Activated T-cell treated with anti-CD3 and anti-CD28 coated beads for 48 hours (primary cell): ENCODE results near the gene SRD5A1.
A peak's percentile ranks its signal among the peaks of the same experiment; 100 is the strongest.

ENCODE experiments used
- DNase-seq: peaks from one replicate; pipeline ENCODE4 v3.0.0-alpha.2; 2020; ENCODE audit warnings: low read depth

SRD5A1 gene

GRCh38 chr5:6632888-6633468 is at the start of gene SRD5A1, which contains the start of gene NSUN2:
TSS of gene SRD5A1 (plus strand) at chr5:6633440. CDS start at chr5:6633577, 137 bp downstream.
TSS of gene NSUN2 (minus strand) at chr5:6633044. CDS start at chr5:6632979, 65 bp downstream.
- peak; percentile 88 for DNase-seq

- DNase-seq: no peak
Measured at GRCh38 chr5:6584101-6584645, 49.1 kb upstream of the SRD5A1 start.

- DNase-seq: no peak
Measured at GRCh38 chr5:6584727-6585126, 48.5 kb upstream of the SRD5A1 start.

DNA sequence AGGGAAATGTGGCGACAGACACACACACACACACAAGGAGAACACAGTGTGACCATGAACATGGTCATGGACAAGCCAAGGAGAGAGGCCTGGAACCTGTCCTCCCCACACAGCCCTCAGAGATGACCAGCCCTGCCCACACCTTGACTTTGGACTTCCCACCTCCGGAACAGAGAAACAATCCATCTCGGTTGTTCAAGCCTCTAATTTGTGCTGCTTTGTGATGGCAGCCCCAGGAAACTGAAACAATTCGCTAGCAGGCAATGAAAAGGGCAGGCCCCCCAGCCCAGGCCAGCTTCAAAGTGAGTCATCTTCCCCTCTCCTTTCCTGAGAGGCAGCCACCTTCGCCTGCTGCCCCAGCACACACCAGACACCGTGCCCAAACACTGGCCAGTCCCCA is 48.1 kb upstream of the SRD5A1 start:
- DNase-seq: no peak

GRCh38 chr5:6585939-6586646 is 47.1 kb upstream of the SRD5A1 start:
- no peak for DNase-seq

DNA sequence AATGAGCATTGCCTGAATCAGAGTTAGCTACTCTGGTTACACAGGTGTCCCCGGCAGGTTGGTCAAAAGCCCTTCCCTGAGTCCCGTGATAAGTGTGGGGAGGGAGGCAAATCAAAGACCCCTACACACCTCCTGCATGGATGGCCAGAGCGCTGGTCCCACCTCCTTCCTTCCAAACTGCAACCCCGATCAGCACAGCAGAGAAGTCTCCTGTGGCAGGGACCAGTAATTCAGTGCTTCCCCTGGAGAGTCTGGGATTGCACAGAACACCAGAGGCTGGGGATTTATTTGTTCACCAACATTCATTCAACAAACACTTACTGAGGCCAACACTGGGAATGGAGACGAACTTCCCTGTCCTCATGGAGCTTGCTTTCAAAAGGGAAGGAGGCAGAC is 46.6 kb upstream of the SRD5A1 start:
- no peak for DNase-seq

DNA sequence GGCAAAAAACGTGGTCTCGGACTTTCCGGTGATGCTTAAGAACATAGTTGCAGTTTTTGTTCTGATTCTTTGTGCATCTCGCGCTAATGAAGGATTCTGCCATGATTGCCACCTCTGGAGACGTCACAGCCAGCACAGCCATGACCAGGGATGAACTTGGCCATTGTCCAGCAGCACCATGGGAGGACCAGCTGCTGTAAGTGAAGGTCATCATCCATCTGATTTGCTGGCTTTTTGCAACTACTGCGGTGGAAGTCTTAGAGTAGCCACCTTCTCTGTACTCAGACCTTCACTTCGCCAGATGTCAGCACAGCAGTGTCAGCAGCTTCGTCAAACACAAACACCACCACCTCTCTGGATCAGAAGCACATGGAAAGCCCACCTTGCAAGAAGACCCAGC is 46.1 kb upstream of the SRD5A1 start:
- DNase-seq: no peak

GRCh38 chr5:6590581-6590980 is 42.7 kb upstream of the SRD5A1 start:
- no peak for DNase-seq

DNA sequence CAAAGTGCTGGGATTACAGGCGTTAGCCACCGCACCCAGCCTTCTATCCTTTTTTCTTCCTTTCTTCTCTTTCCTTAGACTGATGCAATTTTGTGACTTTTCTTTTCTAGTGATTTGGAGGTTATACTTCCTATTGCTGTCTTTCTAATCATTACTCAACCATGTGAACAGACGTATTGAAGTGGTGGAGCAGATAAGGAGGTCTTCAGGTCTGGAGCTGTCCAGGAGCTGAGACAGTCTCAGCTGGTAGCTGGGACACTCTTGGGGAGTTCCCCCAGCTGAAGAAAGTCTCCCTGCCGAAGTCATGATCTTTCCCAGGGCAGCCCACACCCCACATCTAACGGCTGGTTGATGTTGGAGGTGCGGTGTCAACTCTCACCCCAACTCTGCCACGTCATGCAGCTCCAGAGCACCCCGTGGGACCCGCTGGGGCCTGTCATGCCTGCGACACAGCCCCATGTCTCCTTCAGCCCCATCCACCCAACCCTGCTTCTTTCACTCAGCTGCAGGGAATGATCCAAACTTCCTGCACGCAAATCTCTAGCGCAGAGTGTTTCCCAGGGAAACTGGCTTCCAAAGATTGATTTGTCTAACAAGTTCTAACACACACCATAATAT is 41.5 kb upstream of the SRD5A1 start:
- no peak for DNase-seq

DNA sequence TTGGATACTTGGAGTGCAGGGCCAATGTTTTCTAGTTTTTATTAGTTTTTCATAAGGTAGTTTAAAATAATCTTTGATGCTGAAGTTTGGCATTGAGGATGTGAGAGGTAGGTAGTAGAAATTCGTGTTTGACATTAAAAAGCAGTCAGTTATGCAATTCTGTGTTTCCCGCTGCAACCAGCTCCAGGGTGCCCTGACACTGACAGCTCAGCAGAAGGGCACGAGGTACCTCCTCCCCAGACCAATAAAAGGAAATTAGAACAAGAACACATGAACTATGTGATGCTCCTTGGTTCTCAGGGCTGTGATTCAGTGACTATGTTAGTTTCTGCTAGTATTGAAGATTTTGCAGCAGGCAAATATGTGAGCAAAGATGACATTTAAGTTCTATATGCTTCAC is 40.6 kb upstream of the SRD5A1 start:
- no peak for DNase-seq

DNA sequence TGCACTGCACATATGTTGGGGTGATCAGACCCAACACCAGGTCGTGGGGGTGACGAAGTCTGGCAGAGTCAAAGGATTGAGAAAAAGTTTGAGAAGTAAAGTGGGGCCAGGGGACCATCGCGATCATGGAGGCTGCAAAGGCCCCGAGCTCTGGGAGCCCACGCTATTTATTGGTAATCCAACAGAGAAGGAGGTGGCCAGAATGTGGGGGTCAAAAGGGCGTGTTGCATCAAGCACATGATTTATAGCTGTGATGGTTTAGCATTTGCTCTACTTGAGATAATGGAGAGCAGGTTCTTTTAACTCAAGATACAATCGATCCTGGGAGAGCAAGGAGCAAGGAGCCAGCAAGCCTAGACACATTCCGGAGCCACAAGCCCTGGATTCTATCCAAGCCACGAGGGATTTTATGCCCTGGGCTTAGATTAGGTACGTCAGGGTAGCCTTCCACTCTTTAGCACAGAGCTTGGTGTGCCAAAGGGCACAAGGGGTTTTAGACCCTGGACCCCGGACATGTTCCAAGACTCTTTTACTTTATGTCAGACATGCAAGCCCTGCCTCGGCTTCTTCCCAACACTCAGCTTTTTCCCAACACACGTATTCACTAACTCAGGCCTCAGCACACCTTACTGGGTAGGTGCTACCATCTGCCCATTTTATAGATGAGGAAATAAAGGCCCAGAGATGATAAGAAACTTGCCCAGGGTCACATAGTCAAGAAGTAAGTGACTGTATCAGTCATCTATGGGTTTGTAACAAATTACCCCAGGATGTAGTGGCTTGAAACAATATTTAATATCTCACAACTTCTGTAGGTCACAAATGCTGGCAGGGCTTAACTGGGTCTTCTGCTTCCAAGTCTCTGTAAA is 39.9 kb upstream of the SRD5A1 start:
- DNase-seq: no peak

DNA sequence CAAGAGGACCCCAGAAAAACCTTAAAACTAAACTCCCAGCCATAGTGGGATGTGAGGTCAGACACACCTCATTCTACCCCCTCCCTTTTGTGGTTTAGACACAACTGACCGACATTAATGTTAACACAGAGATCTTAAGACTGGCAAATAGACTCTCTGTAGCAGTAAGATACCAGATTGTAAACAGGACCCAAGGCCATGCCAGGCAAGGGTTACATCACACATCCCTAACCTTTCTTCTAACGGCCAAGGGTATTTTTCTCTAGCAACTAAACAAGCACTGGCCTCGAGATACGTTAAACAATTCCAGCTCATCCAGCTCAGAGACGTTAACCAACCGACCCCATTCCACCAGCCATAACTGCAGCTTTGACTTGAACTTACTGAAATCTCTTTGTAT is 39.2 kb upstream of the SRD5A1 start:
- no peak for DNase-seq

- no peak for DNase-seq
Measured at GRCh38 chr5:6595405-6595804, 37.8 kb upstream of the SRD5A1 start.

DNA sequence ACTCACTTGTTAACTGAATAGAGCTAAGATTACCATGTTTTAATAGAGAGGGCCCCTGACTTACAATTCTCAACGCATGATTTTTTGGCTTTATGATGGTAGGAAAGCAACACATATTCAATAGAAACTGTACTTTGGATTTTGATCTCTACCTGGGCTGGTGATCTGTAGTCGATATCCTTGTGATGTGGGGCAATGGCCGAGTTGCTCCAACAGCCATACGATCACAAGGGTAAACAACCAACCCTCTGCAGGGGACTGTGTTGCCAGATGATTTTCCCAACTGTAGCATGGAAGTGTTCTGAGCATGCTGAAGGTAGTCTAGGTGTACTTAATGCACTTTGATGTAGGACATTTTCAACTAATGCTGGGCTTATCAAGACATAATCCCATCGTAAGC is 36.9 kb upstream of the SRD5A1 start:
- no peak for DNase-seq

DNA sequence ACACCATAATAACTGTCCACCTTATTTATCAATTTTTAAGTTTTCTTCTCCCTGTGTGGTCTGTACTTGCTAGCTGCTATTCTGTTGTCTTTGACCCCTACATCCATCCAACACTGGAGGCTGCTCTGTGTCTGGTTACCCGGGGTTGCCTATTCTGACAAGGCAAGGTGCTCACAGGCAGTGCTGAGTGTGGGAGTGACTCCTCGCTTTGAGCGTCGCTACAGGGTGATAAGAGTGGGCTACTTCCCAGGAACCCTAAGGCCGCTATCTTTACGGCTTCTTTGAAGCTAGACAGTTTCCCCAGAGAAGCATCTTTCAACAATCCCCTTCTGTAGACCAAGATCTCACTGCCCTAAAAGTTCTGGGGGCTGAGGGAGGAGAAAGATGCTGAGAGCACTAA is 35.7 kb upstream of the SRD5A1 start:
- no peak for DNase-seq

DNA sequence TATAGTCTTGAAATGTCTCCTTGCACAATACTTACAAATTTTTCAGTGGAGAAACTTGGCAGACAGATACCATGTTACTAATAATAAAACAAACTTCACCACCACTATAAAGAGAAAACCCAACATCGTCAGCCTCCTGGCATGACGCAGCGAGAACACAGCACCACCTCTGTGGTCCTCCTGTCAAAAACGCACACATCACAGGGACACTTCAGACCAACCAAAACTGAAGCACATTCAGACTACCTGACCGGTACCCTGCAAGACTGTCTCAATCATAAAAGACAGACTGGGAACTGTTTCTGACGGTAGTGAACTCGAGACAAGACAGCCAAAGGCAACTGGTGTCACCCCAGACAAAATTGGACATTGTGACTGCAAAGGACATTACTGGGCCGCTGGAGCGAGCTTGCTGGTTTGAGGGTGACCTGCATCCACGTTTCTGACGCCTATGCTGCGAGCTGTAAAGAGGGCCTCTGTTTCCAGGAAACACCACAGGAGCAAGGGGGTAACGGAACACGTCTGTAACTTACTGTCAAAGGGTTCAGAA is 34.8 kb upstream of the SRD5A1 start:
- no peak for DNase-seq

GRCh38 chr5:6599739-6600138 is 33.5 kb upstream of the SRD5A1 start:
- DNase-seq: no peak

DNA sequence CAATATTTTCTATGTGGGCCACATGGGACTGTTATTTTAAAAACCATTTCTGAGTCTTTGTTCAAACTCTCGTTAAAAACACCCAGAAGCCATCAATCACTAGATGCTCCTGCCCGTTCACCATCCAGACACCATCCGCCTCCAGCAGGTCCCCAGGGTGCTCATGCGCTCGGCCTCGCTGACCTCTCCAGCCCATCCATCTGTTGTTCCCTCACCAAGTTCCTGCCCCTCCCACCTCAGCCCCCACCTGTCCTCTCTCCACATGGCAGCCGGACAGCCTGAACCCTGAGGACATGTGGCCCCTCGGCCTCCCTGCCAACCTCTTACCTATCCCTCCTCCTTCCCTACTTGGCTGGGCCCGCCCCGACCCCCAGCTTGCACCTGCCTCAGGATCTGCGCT is 32.0 kb upstream of the SRD5A1 start:
- no peak for DNase-seq

GRCh38 chr5:6601816-6602215 is 31.4 kb upstream of the SRD5A1 start:
- no peak for DNase-seq

DNA sequence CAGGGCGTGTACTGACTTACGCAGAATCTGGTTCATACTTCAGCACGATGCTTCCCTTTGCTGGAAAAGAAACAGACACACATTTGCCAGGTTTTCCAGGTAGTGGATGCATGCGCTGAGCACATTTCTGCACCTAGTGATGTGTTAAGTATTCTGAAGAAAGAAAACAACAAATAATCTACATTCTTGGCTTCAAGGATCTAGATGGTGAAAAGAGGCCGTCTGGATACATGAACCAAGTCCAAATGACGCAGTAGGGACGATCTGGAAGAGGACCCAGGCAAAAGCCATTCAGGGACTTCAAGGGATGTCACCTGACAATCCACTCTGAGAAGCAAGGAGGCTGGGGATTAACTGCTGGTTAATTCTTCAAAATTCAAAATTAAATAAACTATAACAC is 30.8 kb upstream of the SRD5A1 start:
- DNase-seq: no peak

GRCh38 chr5:6603643-6604042 is 29.6 kb upstream of the SRD5A1 start:
- DNase-seq: no peak

DNA sequence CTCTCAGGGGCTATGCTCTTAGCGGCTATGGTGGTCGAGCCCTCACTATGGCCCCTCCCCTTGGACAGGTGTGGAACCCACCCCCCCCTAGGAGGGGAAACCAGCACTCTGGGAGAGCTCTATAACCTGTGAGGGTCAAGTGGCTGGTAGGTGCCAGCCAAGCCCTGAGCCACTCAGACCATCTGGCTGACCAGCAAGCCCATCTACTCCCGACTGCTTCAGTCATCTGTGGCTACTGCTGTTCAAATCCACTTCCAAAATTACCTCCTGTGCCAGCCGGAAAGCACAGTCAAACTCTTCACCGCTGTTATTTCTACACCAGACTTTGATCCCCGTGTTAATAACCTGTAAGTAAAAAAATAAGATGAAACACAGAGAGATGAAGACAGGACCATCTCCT is 28.9 kb upstream of the SRD5A1 start:
- DNase-seq: no peak
